PC-9 (cell line): ENCODE measurements around the gene CORO1A. TPM values are rescaled to one million over a fixed set of nuclear protein-coding genes. Genes with fewer than 3 reads are reported as not detected.
"Not testable (repeated sequence)": the region's sequence is repeated elsewhere in the genome, so short reads cannot be mapped to it uniquely, and the experiment has no call there.

Experiments
- BruUV-seq: library from RNA; stranded (reverse); fragments of 400-500 nt; replicated peaks from 2 replicates; lab custom pipeline; 2021; lab: Mats Ljungman, UMichigan
- CTCF ChIA-PET: fragments of 300-600 bp; sonication (Branson Sonifier 250); formaldehyde crosslinking; loops from one replicate; lab custom pipeline; 2022; ENCODE audit warnings: antibody characterized with exemption; lab: Charles Lee
- POLR2A ChIA-PET: fragments of 300-600 bp; sonication (Branson Sonifier 250); formaldehyde crosslinking; loops from one replicate; lab custom pipeline; 2022; ENCODE audit warnings: antibody characterized with exemption; ENCODE audit not compliant: unreplicated experiment; lab: Charles Lee
- DNase-seq, 2 experiments: peaks; one replicate each; pipeline versions ENCODE4 v3.0.0 to v3.0.0-alpha.2; 2015 to 2022; ENCODE audit warnings: mixed read lengths in 1 of 2
- H2AFZ ChIP-seq: fragments of 200-600 bp; sonication (generic); 2 replicates; pipeline ENCODE4 v1.8.1; 2017; ENCODE audit warnings: antibody characterized with exemption
- H3F3A ChIP-seq: fragments of 200-600 bp; sonication (generic); 2 replicates; pipeline ENCODE4 v1.8.1; 2017; ENCODE audit warnings: antibody characterized with exemption, mild to moderate bottlenecking, low read depth; ENCODE audit not compliant: insufficient read depth
- H3K27ac ChIP-seq: fragments of 200-600 bp; sonication (generic); 2 replicates; pipeline ENCODE4 v1.6.1; 2016; ENCODE audit warnings: mixed run types
- H3K27me3 ChIP-seq: fragments of 200-600 bp; sonication (generic); 2 replicates; pipeline ENCODE4 v1.6.1; 2016; ENCODE audit warnings: low read depth, mixed run types; ENCODE audit not compliant: insufficient read depth
- H3K36me3 ChIP-seq: fragments of 200-600 bp; sonication (generic); 2 replicates; pipeline ENCODE4 v1.6.1; 2016; ENCODE audit warnings: low read depth, mixed run types
- H3K4me1 ChIP-seq: fragments of 200-600 bp; sonication (generic); replicated peaks from 2 replicates; pipeline ENCODE4 v1.6.1; 2016; ENCODE audit warnings: mixed run types; ENCODE audit not compliant: insufficient read depth
- H3K4me2 ChIP-seq: fragments of 200-600 bp; sonication (generic); 2 replicates; pipeline ENCODE4 v1.6.1; 2017; ENCODE audit warnings: mixed run types
- H3K4me3 ChIP-seq: fragments of 200-600 bp; sonication (generic); 2 replicates; pipeline ENCODE4 v1.6.1; 2016; ENCODE audit warnings: mixed run types
- H3K79me2 ChIP-seq: fragments of 200-600 bp; sonication (generic); 2 replicates; pipeline ENCODE4 v1.6.1; 2017; ENCODE audit warnings: low read depth, mixed run types
- H3K9me2 ChIP-seq: fragments of 200-600 bp; sonication (generic); 2 replicates; pipeline ENCODE4 v1.8.1; 2017; ENCODE audit warnings: mild to moderate bottlenecking; ENCODE audit not compliant: insufficient read depth
- H3K9me3 ChIP-seq: fragments of 200-600 bp; sonication (generic); 2 replicates; pipeline ENCODE4 v1.8.1; 2016; ENCODE audit warnings: low read depth; ENCODE audit not compliant: insufficient read depth
- H4K20me1 ChIP-seq: fragments of 200-600 bp; sonication (generic); 2 replicates; pipeline ENCODE4 v1.8.1; 2017; ENCODE audit not compliant: insufficient read depth
- CTCF ChIP-seq: fragments of 200-600 bp; sonication (generic); conservative IDR thresholded peaks from 2 replicates; pipeline ENCODE4 v1.6.1; 2017; ENCODE audit warnings: mixed run types, antibody characterized with exemption, mild to moderate bottlenecking, moderate library complexity
- EZH2 ChIP-seq: fragments of 200-600 bp; sonication (generic); IDR thresholded peaks from 2 replicates; pipeline ENCODE4 v1.8.0; 2017; ENCODE audit warnings: antibody characterized with exemption, low read depth
- intact Hi-C: fragments of 100-400 bp; cut with micrococcal nuclease; formaldehyde crosslinking; loops from one replicate; pipeline ENCODE4 v1.10.0; 2022; ENCODE audit not compliant: unreplicated experiment
- total RNA-seq: library from RNA; stranded (reverse); gene quantifications from 2 replicates; pipeline ENCODE4 v1.2.3, GENCODE V29; 2021

Gene CORO1A
- total RNA-seq, 1 experiment from 2014 or later = 7.9 TPM

- BruUV-seq = no TSS peak
- Histone ChIP-seq H3K36me3 (no peaks in the 10 kb centered on the region), H4K20me1 (no peaks in the 10 kb centered on the region), H3K4me1 (no peaks in the 10 kb centered on the region), H3K4me3 (no peak overlapping the region), H3K27ac (no peak overlapping the region), H3K9me3 (no peaks in the 10 kb centered on the region), H3K27me3 (no peaks in the 10 kb centered on the region), H3F3A (peaks cover 9% of the 10 kb centered on the region; the same call in 1 of the 2 replicates), H3K4me2 (no peak overlapping the region), H3K79me2 (no peaks in the 10 kb centered on the region), H3K9me2 (no peaks in the 10 kb centered on the region), H2AFZ (no peak overlapping the region)
- ChIA-PET POLR2A (interaction anchor here (0.6 kb wide), 1 partner anchor 197 kb away, joined by 6 read pairs; no protein-coding TSS in a partner anchor), CTCF (no interaction called here)
- DNase-seq = no peak
- TF ChIP-seq EZH2 (no peak), CTCF (no peak)
- intact Hi-C loops = no loop called here
Measured at GRCh38 chr16:30157214-30157613, 26.2 kb upstream of the CORO1A start.

GRCh38 chr16:30163538-30163937, 19.9 kb upstream of the CORO1A start:
- TF ChIP-seq EZH2 (no peak), CTCF (no peak)
- Histone ChIP-seq H3K36me3 (no peaks in the 10 kb centered on the region), H3K9me3 (no peaks in the 10 kb centered on the region), H3K27ac (no peak overlapping the region), H2AFZ (no peak overlapping the region), H3K4me1 (no peaks in the 10 kb centered on the region), H3K27me3 (no peaks in the 10 kb centered on the region), H3F3A (peaks cover 14% of the 10 kb centered on the region; the same call in 1 of the 2 replicates), H3K4me3 (no peak overlapping the region), H3K9me2 (no peaks in the 10 kb centered on the region), H3K79me2 (no peaks in the 10 kb centered on the region), H4K20me1 (no peaks in the 10 kb centered on the region), H3K4me2 (no peak overlapping the region)
- BruUV-seq = no TSS peak
- intact Hi-C loops = no loop called here
- no peak for DNase-seq
- CTCF ChIA-PET = no interaction called here
- POLR2A ChIA-PET = no interaction called here

- Histone ChIP-seq H3K9me3 (no peaks in the 10 kb centered on the region), H3K79me2 (no peaks in the 10 kb centered on the region), H3K4me2 (no peak overlapping the region), H3K4me1 (no peaks in the 10 kb centered on the region), H3K27me3 (no peaks in the 10 kb centered on the region), H3K36me3 (no peaks in the 10 kb centered on the region), H2AFZ (no peak overlapping the region), H4K20me1 (no peaks in the 10 kb centered on the region), H3K27ac (no peak overlapping the region), H3K4me3 (no peak overlapping the region), H3K9me2 (no peaks in the 10 kb centered on the region), H3F3A (peaks cover 19% of the 10 kb centered on the region; the same call in 1 of the 2 replicates)
- intact Hi-C loops = no loop called here
- POLR2A ChIA-PET = no interaction called here
- DNase-seq = no peak
- BruUV-seq = no TSS peak
- CTCF ChIA-PET = no interaction called here
- TF ChIP-seq EZH2 = no peak
- TF ChIP-seq CTCF = no peak
Measured at GRCh38 chr16:30166202-30166902, 17.1 kb upstream of the CORO1A start.

- H3K4me1 ChIP-seq, H3K9me2 ChIP-seq, DNase-seq, H3K4me3 ChIP-seq, H3K27ac ChIP-seq, H3K9me3 ChIP-seq, CTCF ChIA-PET, H3K36me3 ChIP-seq, BruUV-seq, H3K27me3 ChIP-seq, H3K4me2 ChIP-seq, H3K79me2 ChIP-seq, POLR2A ChIA-PET, H2AFZ ChIP-seq, intact Hi-C loops, H4K20me1 ChIP-seq: not testable (repeated sequence)
- H3F3A ChIP-seq = peaks cover 23% of the 10 kb centered on the region; the same call in 1 of the 2 replicates
Measured at GRCh38 chr16:30168746-30169145, 14.7 kb upstream of the CORO1A start.

- H3K79me2 ChIP-seq, H3K4me3 ChIP-seq, H3K9me3 ChIP-seq, CTCF ChIA-PET, intact Hi-C loops, DNase-seq, H3K9me2 ChIP-seq, H3K36me3 ChIP-seq, POLR2A ChIA-PET, H3K27ac ChIP-seq, H3K27me3 ChIP-seq, BruUV-seq, H3K4me1 ChIP-seq, H4K20me1 ChIP-seq, H2AFZ ChIP-seq, H3K4me2 ChIP-seq: not testable (repeated sequence)
- H3F3A ChIP-seq = peaks cover 23% of the 10 kb centered on the region; the same call in 1 of the 2 replicates
Measured at GRCh38 chr16:30169416-30169815, 14.0 kb upstream of the CORO1A start.
